PC-3 (cell line): Measurements from ENCODE around the gene GPRIN1. TPM values are rescaled to one million over a fixed set of nuclear protein-coding genes. Genes with fewer than 3 reads are reported as not detected.

ENCODE experiments used
- ATAC-seq: fragments of 200-7000 bp; cut with Tn5 transposase; 2 replicates; pipeline ENCODE4 v1.9.1; 2020; ENCODE audit warnings: mild to moderate bottlenecking, moderate library complexity
- BruUV-seq: library from RNA; stranded (reverse); fragments of 400-500 nt; replicated peaks from 2 replicates; lab custom pipeline; 2021; lab: Mats Ljungman, UMichigan
- CTCF ChIA-PET: fragments of 300-600 bp; sonication (Branson Sonifier 250); formaldehyde crosslinking; loops from one replicate; lab custom pipeline; 2022; ENCODE audit warnings: antibody characterized with exemption; lab: Charles Lee
- POLR2A ChIA-PET: fragments of 300-600 bp; sonication (Branson Sonifier 250); formaldehyde crosslinking; loops from one replicate; lab custom pipeline; 2022; ENCODE audit warnings: antibody characterized with exemption; ENCODE audit not compliant: unreplicated experiment; lab: Charles Lee
- DNase-seq: peaks from one replicate; pipeline ENCODE4 v3.0.0-alpha.2; 2015
- H2AFZ ChIP-seq: fragments of 300-600 bp; sonication (generic); 2 replicates; pipeline ENCODE4 v1.6.0; 2016; ENCODE audit warnings: antibody characterized with exemption, low read length
- H3F3A ChIP-seq: fragments of 300-600 bp; sonication (generic); one replicate; pipeline ENCODE4 v1.6.0; 2017; ENCODE audit warnings: antibody characterized with exemption, low read length, control low read depth, mild to moderate bottlenecking; ENCODE audit not compliant: unreplicated experiment
- H3K27ac ChIP-seq: fragments of 300-600 bp; sonication (generic); 2 replicates; pipeline ENCODE4 v1.5.1; 2016; ENCODE audit warnings: mild to moderate bottlenecking, low read length
- H3K27me3 ChIP-seq: fragments of 300-600 bp; sonication (generic); 2 replicates; pipeline ENCODE4 v1.6.1; 2016; ENCODE audit warnings: low read length, mixed read lengths
- H3K36me3 ChIP-seq: fragments of 300-600 bp; sonication (generic); 2 replicates; pipeline ENCODE4 v1.6.1; 2016; ENCODE audit warnings: low read depth, mixed run types, low read length, mixed read lengths
- H3K4me1 ChIP-seq: fragments of 300-600 bp; sonication (generic); 2 replicates; pipeline ENCODE4 v1.5.1; 2016; ENCODE audit warnings: low read length; ENCODE audit not compliant: insufficient read depth
- H3K4me2 ChIP-seq: fragments of 300-600 bp; sonication (generic); 2 replicates; pipeline ENCODE4 v1.6.0; 2016; ENCODE audit warnings: low read length
- H3K4me3 ChIP-seq: fragments of 300-600 bp; sonication (generic); 2 replicates; pipeline ENCODE4 v1.5.1; 2016; ENCODE audit warnings: mild to moderate bottlenecking, low read length, mixed read lengths
- H3K79me2 ChIP-seq: fragments of 300-600 bp; sonication (generic); 2 replicates; pipeline ENCODE4 v1.6.1; 2017; ENCODE audit warnings: low read length, mixed read lengths
- H3K9ac ChIP-seq: fragments of 300-600 bp; sonication (generic); 2 replicates; pipeline ENCODE4 v1.6.0; 2016; ENCODE audit warnings: mild to moderate bottlenecking, low read length
- H3K9me2 ChIP-seq: fragments of 300-600 bp; sonication (generic); replicated peaks from 2 replicates; pipeline ENCODE4 v1.6.1; 2016; ENCODE audit warnings: mixed run types, low read length, mixed read lengths
- H3K9me3 ChIP-seq: fragments of 300-600 bp; sonication (generic); 2 replicates; pipeline ENCODE4 v1.6.1; 2016; ENCODE audit warnings: low read length, mixed read lengths
- H4K20me1 ChIP-seq: fragments of 300-600 bp; sonication (generic); 2 replicates; pipeline ENCODE4 v1.6.1; 2016; ENCODE audit warnings: low read length, mixed read lengths
- EZH2 ChIP-seq: fragments of 300-600 bp; sonication (generic); IDR thresholded peaks from one replicate; pipeline ENCODE4 v1.6.1; 2017; ENCODE audit warnings: antibody characterized with exemption, mild to moderate bottlenecking, low read length; ENCODE audit not compliant: unreplicated experiment
- EZH2phosphoT487 ChIP-seq: fragments of 300-600 bp; sonication (generic); IDR thresholded peaks from 2 replicates; pipeline ENCODE4 v1.6.1; 2018; ENCODE audit warnings: mild to moderate bottlenecking, antibody characterized with exemption, low read length, borderline replicate concordance
- intact Hi-C: fragments of 100-400 bp; cut with micrococcal nuclease; formaldehyde crosslinking; loops from 2 replicates; pipeline ENCODE4 v1.9.0; 2023
- total RNA-seq: library from RNA; depleted of rRNA; stranded (reverse); fragments of >200 nt; gene quantifications from 2 replicates; pipeline ENCODE4 v1.2.3, GENCODE V29; 2014
- TF ChIP-seq, protein P1 (sequence below): fragments of 300-600 bp; sonication (generic); conservative IDR thresholded peaks from 2 replicates; pipeline ENCODE4 v1.5.1; 2017; ENCODE audit warnings: antibody characterized with exemption, low read depth, mild to moderate bottlenecking, low read length

The GPRIN1 gene
- total RNA-seq, 1 experiment from 2014 or later, result 18.7 TPM

- CTCF ChIA-PET, result no interaction called here
- Histone ChIP-seq H2AFZ (peak overlapping the region; percentile 69), H3K79me2 (no peaks in the 10 kb centered on the region), H3K9me2 (no peaks in the 10 kb centered on the region), H3K9me3 (no peaks in the 10 kb centered on the region), H3K4me2 (peak overlapping the region; percentile 82), H4K20me1 (no peaks in the 10 kb centered on the region), H3K27ac (no peak overlapping the region), H3K4me3 (peak overlapping the region; percentile 66), H3K9ac (no peak overlapping the region), H3K36me3 (no peaks in the 10 kb centered on the region), H3K4me1 (peaks cover 42% of the 10 kb centered on the region), H3K27me3 (peaks cover 18% of the 10 kb centered on the region; the same call in 1 of the 2 replicates), H3F3A (no peaks in the 10 kb centered on the region)
- POLR2A ChIA-PET, result no interaction called here
- intact Hi-C loops, result no loop called here
- DNase-seq (no peak), ATAC-seq (no peak)
- no peak for TF ChIP-seq EZH2
- no peak for TF ChIP-seq EZH2phosphoT487
- TF ChIP-seq, protein P1, sequence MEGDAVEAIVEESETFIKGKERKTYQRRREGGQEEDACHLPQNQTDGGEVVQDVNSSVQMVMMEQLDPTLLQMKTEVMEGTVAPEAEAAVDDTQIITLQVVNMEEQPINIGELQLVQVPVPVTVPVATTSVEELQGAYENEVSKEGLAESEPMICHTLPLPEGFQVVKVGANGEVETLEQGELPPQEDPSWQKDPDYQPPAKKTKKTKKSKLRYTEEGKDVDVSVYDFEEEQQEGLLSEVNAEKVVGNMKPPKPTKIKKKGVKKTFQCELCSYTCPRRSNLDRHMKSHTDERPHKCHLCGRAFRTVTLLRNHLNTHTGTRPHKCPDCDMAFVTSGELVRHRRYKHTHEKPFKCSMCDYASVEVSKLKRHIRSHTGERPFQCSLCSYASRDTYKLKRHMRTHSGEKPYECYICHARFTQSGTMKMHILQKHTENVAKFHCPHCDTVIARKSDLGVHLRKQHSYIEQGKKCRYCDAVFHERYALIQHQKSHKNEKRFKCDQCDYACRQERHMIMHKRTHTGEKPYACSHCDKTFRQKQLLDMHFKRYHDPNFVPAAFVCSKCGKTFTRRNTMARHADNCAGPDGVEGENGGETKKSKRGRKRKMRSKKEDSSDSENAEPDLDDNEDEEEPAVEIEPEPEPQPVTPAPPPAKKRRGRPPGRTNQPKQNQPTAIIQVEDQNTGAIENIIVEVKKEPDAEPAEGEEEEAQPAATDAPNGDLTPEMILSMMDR, result no peak
- BruUV-seq, result no TSS peak
Measured at GRCh38 chr5:176629317-176629852, 19.4 kb upstream of the GPRIN1 start.

DNA sequence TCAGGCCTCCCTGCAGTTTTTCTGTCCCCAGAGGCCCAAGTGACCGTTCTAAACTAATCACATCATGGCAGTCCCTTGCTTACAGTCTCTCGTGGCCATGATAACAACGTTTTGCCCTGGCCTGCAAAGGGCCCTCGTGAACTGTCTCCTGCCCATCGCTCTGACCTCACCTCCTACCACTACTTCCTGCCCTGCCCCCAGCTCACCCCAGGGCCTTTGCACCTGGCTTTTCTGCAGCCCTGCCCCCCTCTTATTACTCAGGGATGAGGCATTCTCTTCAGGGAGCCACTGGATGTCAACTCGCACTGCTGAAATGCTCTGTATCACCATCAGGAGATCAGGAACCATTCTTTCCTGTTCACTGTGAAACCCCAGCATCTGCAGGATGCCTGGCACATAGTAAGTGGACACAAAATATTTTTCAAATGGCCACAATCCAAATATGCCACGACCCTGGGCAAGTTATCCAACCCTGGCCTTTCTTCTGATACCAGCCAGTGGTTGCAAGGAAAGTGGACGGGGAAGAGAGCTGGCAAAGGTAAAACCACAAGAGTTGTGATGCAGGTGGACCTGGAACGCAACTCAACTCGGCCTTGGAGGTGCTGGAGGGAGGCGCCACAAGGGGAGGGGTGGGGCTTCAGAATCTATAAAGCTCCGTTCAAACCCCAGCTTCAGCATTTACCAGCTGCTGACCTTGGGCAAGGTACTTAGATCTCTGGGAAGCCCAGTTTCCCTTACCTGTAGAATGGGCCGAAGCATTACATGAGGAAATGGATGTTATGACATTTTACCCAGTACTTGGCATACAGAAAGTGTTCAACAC lies 18.7 kb upstream of the GPRIN1 start:
- POLR2A ChIA-PET, result interaction anchor here (0.7 kb wide), 1 partner anchor 728 kb away, joined by 7 read pairs; no protein-coding TSS in a partner anchor
- H3K4me1 ChIP-seq, result peaks cover 42% of the 10 kb centered on the region

More for the DNA sequence above, 18.7 kb upstream of the GPRIN1 start:
- Histone ChIP-seq H3K27ac (no peak overlapping the region), H3K9ac (no peak overlapping the region), H3F3A (no peaks in the 10 kb centered on the region), H3K36me3 (no peaks in the 10 kb centered on the region), H3K9me2 (no peaks in the 10 kb centered on the region), H3K4me2 (no peak overlapping the region), H3K9me3 (no peaks in the 10 kb centered on the region), H2AFZ (no peak overlapping the region), H3K79me2 (no peaks in the 10 kb centered on the region), H3K4me3 (no peak overlapping the region), H4K20me1 (no peaks in the 10 kb centered on the region), H3K27me3 (peaks cover 13% of the 10 kb centered on the region; the same call in 1 of the 2 replicates)
- BruUV-seq, result no TSS peak
- no peak for ATAC-seq
- CTCF ChIA-PET, result no interaction called here
- intact Hi-C loops, result no loop called here
- peak; percentile 37 for DNase-seq
- TF ChIP-seq EZH2 (no peak), EZH2phosphoT487 (no peak)
- TF ChIP-seq, protein P1, result no peak
